Measurements from ENCODE around the gene WFDC5. TPM values are rescaled to one million over a fixed set of nuclear protein-coding genes. Genes with fewer than 3 reads are reported as not detected.
"Not testable (repeated sequence)": the region's sequence is repeated elsewhere in the genome, so short reads cannot be mapped to it uniquely, and the experiment has no call there.

Gene WFDC5
- total RNA-seq, 2 donors from 2014 or later, result not detected

DNA sequence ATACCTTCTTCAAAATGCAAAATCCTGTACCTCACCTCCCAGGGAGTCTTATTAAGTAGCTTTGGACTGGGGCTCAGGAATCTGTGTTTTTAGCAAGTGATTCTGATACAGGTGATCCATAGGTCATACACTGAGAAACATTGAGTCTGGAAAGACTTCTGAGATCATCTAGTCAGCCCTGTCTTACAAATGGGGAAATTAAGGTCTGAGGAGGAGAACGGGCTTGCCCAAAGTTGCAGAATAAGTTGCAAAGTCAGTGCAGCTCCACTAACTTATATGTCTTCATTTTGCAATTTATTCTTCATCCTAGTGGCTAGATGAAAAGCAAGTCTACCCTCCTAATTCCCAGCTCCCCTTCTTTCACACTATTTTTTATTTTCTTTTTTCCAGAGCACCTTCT lies 42.9 kb downstream of the WFDC5 start:
- H3K9me3 ChIP-seq (ENCODE audit: control insufficient read depth, low read length, poor library complexity, severe bottlenecking), result no peaks in the 10 kb centered on the region
- Mint-ChIP-seq H3K4me3 (no peak overlapping the region), H3K27ac (peak overlapping the region; percentile 59), H3K4me1 (peaks cover 32% of the 10 kb centered on the region), H3K27me3 (no peaks in the 10 kb centered on the region), H3K36me3 (ENCODE audit: low read depth) (peaks cover 16% of the 10 kb centered on the region)
- DNase-seq (no peak), ATAC-seq (no peak)

DNA sequence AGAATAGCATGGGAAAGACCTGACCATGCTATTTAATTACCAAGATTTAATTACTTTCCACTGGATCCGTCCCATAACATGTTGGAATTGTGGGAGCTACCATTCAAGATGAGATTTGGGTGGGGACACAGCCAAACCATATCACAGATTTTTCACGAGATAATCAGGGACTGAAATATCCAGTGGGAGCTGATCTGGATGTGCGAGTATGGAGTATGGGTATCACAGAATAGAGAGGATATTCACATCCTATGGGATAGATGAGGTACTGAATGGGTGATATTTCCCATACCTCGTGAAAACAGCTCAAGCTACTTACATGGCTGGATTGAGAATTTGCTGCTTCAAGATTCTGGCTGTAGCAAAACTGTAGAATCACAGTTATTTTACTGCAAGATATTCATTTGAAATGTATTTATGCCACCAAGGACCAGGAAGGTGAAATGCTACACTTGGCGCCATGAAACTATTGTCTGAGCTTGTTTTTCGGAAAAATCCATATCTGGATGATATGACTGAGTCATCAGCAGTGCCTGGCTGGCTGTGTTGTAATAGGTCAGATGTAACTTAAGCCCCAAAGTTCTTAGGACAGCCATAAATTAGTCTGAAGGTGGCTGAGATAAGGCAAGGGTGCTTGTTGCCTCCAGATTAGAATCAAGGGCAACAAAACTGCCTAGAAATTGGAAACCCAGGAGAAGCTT lies 43.9 kb downstream of the WFDC5 start:
- peaks cover 38% of the 10 kb centered on the region for H3K4me1 Mint-ChIP-seq
- peak overlapping the region; percentile 73 for H3K27ac Mint-ChIP-seq
- peaks cover 15% of the 10 kb centered on the region for H3K36me3 Mint-ChIP-seq (ENCODE audit: low read depth)
- DNase-seq, result no peak
- no peaks in the 10 kb centered on the region for H3K27me3 Mint-ChIP-seq
- no peak overlapping the region for H3K4me3 Mint-ChIP-seq
- H3K9me3 ChIP-seq (ENCODE audit: control insufficient read depth, low read length, poor library complexity, severe bottlenecking), result no peaks in the 10 kb centered on the region
- no peak for ATAC-seq

DNA sequence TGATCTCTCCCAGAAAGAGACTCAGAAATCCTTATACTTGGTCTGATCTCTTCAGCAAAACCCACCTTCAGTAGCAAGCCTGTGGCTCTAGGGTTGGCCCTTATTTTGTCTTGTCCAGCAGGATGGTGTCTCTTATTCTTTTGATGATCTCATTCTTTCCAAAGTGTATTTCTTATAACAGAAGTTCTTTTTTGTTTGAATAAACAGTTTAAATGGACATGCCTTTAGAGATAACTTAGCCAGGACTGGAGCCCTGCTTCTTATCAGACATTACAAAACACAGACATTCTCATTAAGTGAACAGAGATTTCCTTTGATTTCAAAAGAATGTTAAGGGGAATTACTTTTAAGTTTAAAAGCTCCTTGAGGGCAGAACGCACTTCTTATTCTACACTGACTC lies 45.7 kb downstream of the WFDC5 start:
- H3K4me1 Mint-ChIP-seq, result peaks cover 51% of the 10 kb centered on the region
- no peak overlapping the region for H3K4me3 Mint-ChIP-seq
- DNase-seq, result no peak
- no peak for ATAC-seq
- H3K27ac Mint-ChIP-seq, result peak overlapping the region; percentile 73
- H3K36me3 Mint-ChIP-seq (ENCODE audit: low read depth), result peaks cover 11% of the 10 kb centered on the region
- H3K27me3 Mint-ChIP-seq, result no peaks in the 10 kb centered on the region
- no peaks in the 10 kb centered on the region for H3K9me3 ChIP-seq (ENCODE audit: control insufficient read depth, low read length, poor library complexity, severe bottlenecking)

DNA sequence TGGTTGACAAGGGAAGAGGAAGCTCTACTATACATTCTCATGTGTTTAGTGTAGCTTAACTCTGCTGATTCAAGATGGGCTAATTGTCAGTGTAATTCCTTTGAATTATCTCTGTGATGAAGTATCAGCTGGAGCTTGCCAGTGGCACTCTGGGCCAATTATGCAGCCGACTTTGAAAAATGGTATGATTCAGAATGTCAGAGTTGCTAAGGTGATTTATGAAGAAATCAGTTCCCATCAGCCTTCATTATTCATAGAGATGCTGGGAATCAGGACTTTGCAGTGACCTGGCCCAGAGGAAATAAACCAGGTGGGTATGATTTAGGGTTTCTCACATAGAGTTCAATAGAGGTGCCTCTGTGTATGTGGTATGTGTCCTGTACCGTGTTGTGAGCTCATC lies 47.4 kb downstream of the WFDC5 start:
- peaks cover 14% of the 10 kb centered on the region for H3K36me3 Mint-ChIP-seq (ENCODE audit: low read depth)
- no peaks in the 10 kb centered on the region for H3K27me3 Mint-ChIP-seq
- H3K27ac Mint-ChIP-seq, result peak overlapping the region; percentile 59
- no peak overlapping the region for H3K4me3 Mint-ChIP-seq
- H3K4me1 Mint-ChIP-seq, result peaks cover 56% of the 10 kb centered on the region
- no peak for ATAC-seq
- no peak for DNase-seq
- H3K9me3 ChIP-seq (ENCODE audit: control insufficient read depth, low read length, poor library complexity, severe bottlenecking), result no peaks in the 10 kb centered on the region

DNA sequence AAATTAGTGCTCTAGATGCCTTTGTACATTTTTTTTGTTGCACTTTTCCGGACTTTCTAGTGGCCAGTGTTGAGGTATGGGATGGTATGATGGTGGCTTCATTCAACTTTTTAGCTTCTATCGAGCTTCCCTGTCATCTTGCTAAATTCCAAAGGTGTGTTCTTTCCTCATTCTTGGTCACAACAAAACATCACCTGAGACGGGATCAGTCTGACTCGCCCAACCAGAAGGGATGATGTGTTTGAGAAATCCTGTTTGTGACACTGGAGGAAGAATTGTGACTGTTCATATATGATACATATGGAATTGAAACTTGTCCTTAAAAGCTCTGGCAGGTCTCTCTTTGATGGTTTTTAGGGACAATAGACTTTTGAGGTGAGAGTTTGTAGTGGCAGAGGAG lies 47.9 kb downstream of the WFDC5 start:
- no peak for DNase-seq
- Mint-ChIP-seq H3K4me1 (peaks cover 57% of the 10 kb centered on the region), H3K36me3 (ENCODE audit: low read depth) (peaks cover 14% of the 10 kb centered on the region), H3K27me3 (no peaks in the 10 kb centered on the region), H3K4me3 (peak overlapping the region; percentile 36), H3K27ac (peak overlapping the region; percentile 59)
- H3K9me3 ChIP-seq (ENCODE audit: control insufficient read depth, low read length, poor library complexity, severe bottlenecking), result no peaks in the 10 kb centered on the region
- no peak for ATAC-seq

DNA sequence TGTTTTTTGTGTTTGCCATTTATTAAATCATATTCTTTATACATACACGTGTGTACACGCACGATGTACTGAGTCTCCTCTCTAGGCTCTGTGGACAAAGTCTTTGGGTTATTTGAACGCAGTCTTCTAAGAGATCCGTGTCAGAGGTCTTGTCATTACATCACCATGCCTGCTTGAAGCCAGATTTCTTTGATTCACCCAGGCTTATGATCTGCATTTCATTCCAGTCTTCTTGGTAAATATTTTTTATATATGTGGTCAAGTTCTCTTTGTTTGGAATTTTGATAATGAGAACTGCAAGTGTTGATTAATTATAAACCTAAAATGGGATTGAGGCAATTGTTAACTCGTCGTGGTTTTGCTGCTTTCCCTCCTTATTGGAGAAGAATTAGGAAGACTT lies 48.6 kb downstream of the WFDC5 start:
- Mint-ChIP-seq H3K36me3 (ENCODE audit: low read depth) (peaks cover 14% of the 10 kb centered on the region), H3K4me3 (no peak overlapping the region), H3K4me1 (peaks cover 58% of the 10 kb centered on the region), H3K27ac (peak overlapping the region; percentile 59), H3K27me3 (no peaks in the 10 kb centered on the region)
- ATAC-seq (no peak), DNase-seq (no peak)
- H3K9me3 ChIP-seq (ENCODE audit: control insufficient read depth, low read length, poor library complexity, severe bottlenecking), result no peaks in the 10 kb centered on the region

DNA sequence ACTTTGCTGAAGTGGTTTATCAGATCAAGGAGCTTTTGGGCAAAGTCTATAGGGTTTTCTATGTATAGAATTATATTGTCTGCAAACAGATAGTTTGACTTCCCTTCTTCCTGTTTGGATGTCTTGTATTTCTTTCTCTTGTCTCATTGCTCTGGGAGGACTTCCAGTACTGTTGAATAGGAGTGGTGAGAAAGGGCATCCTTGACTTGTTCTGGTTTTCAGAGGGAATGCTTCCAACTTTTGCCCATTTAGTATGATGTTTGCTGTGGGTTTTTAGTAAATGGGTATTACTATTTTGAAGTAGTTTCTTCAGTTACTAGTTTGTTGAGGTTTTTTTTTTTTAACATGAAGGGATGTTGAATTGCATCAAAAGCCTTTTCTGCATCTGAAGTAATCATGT lies 50.2 kb downstream of the WFDC5 start:
- Mint-ChIP-seq H3K4me3 (peak overlapping the region; percentile 39), H3K36me3 (ENCODE audit: low read depth) (peaks cover 9% of the 10 kb centered on the region), H3K27ac (peak overlapping the region; percentile 75), H3K4me1 (peaks cover 57% of the 10 kb centered on the region), H3K27me3 (no peaks in the 10 kb centered on the region)
- DNase-seq (no peak), ATAC-seq (no peak)
- H3K9me3 ChIP-seq (ENCODE audit: control insufficient read depth, low read length, poor library complexity, severe bottlenecking), result no peaks in the 10 kb centered on the region

DNA sequence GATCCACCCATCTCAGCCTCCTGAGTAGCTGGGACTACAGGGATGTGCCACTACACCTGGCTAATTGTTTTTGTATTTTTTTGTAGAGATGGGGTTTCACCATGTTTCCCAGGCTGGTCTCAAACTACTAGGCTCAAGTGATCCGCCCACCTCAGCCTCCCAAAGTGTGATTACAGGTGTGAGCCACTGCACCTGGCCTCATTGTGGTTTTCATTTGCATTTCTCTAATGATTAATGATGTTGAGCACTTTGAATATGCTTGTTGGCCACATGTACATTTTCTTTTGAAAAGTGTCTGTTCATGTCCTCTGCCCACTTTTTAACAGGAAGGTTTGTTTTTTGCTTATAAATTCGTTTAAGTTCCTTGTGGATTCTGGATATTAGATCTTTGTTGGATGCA lies 51.9 kb downstream of the WFDC5 start:
- Mint-ChIP-seq H3K4me1 (peaks cover 53% of the 10 kb centered on the region), H3K27ac (peak overlapping the region; percentile 32)
- H3K4me3 Mint-ChIP-seq, result not testable (repeated sequence)

DNA sequence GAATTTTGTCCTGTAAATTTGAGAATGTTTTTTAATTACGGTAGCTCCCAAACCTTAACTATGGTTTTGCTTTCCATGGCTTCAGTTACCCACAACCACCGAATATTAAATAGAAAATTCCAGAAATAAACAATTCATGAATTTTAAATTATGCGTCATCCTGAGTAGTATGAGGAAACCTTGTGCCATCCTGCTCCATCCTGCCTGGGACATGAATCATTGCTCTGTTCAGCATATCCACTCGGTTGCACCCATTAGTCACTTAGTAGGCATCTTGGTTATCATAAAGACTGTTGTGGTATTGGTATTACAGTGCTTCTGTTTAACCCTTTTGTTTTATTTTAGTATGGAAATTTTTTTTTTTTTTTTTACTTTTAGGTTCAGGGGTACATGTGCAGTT lies 53.7 kb downstream of the WFDC5 start:
- H3K4me3 Mint-ChIP-seq, result no peak overlapping the region
- H3K9me3 ChIP-seq (ENCODE audit: control insufficient read depth, low read length, poor library complexity, severe bottlenecking), result no peaks in the 10 kb centered on the region
- no peak for DNase-seq
- no peak for ATAC-seq
- peak overlapping the region; percentile 73 for H3K27ac Mint-ChIP-seq
- peaks cover 8% of the 10 kb centered on the region for H3K36me3 Mint-ChIP-seq (ENCODE audit: low read depth)
- H3K27me3 Mint-ChIP-seq, result no peaks in the 10 kb centered on the region
- peaks cover 47% of the 10 kb centered on the region for H3K4me1 Mint-ChIP-seq

More for the DNA sequence above, 51.9 kb downstream of the WFDC5 start:
- H3K36me3 Mint-ChIP-seq (ENCODE audit: low read depth), result peaks cover 10% of the 10 kb centered on the region
- not testable (repeated sequence) for ATAC-seq; H3K9me3 ChIP-seq (ENCODE audit: control insufficient read depth, low read length, poor library complexity, severe bottlenecking); H3K27me3 Mint-ChIP-seq; DNase-seq

DNA sequence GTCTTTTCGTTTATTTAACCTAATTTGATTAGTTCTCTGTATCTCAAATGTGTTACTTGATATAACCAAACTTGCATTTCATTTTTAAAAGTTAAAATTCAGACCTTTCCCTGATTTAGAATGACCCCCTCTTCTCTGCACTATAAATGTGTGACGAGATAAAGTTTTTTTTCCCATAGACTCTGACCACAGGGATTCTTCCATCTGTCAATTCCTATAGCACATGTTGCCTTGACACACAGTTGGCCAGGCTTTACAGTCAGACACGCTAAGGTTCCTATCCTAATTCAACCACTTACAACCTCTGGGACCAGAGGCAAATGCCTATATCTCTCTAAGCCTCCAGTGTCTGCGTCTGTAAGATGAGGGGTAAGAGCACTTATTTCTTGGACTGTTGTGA lies 54.7 kb downstream of the WFDC5 start:
- H3K4me1 Mint-ChIP-seq, result peaks cover 49% of the 10 kb centered on the region
- no peaks in the 10 kb centered on the region for H3K27me3 Mint-ChIP-seq

More for the DNA sequence above, 54.7 kb downstream of the WFDC5 start:
- H3K4me3 Mint-ChIP-seq, result no peak overlapping the region
- DNase-seq (no peak), ATAC-seq (no peak)
- H3K36me3 Mint-ChIP-seq (ENCODE audit: low read depth), result peaks cover 12% of the 10 kb centered on the region
- H3K9me3 ChIP-seq (ENCODE audit: control insufficient read depth, low read length, poor library complexity, severe bottlenecking), result no peaks in the 10 kb centered on the region
- peak overlapping the region; percentile 73 for H3K27ac Mint-ChIP-seq

Other genes with a start within 250 kb of the WFDC5 start
- 100 to 1,000 TPM; 171 to 176 TPM for gene YWHAB, start 229.5 kb downstream of the WFDC5 start, total RNA-seq
- gene PABPC1L, start 205.1 kb downstream of the WFDC5 start, total RNA-seq, result 10 to 100 TPM; 37.5 to 60.3 TPM
- 1 to 10 TPM; 9.1 to 9.2 TPM for gene TOMM34, start 154.8 kb downstream of the WFDC5 start, total RNA-seq
- 100 to 1,000 TPM; 271 to 280 TPM for gene STK4, start 148.7 kb downstream of the WFDC5 start, total RNA-seq
- not detected for gene KCNS1, start 14.0 kb downstream of the WFDC5 start, total RNA-seq
- not detected for gene WFDC12, start 9.3 kb upstream of the WFDC5 start, total RNA-seq
- not detected for gene PI3, start 59.7 kb upstream of the WFDC5 start, total RNA-seq
- not detected for gene SEMG1, start 91.9 kb upstream of the WFDC5 start, total RNA-seq
- not detected for gene SEMG2, start 106.2 kb upstream of the WFDC5 start, total RNA-seq
- not detected for gene SLPI, start 139.4 kb upstream of the WFDC5 start, total RNA-seq
- gene RBPJL, start 191.7 kb upstream of the WFDC5 start, total RNA-seq, result not detected
- not detected for gene MATN4, start 193.1 kb upstream of the WFDC5 start, total RNA-seq
- 1 to 10 TPM; 2.7 to 5.3 TPM for gene SDC4, start 233.2 kb upstream of the WFDC5 start, total RNA-seq
- 10 to 100 TPM; 93.3 to 99.5 TPM for gene SYS1, start 248.0 kb upstream of the WFDC5 start, total RNA-seq

Measured in T-helper 17 cell (primary cell).